Colonic mucosa (tissue), 4 donors: ENCODE data around the gene MAGI2. TPM values are rescaled to one million over a fixed set of nuclear protein-coding genes. Genes with fewer than 3 reads are reported as not detected.

Source experiments
- DNase-seq: peaks from one replicate; pipeline ENCODE4 v3.0.0-alpha.2; 2020
- H3K27ac ChIP-seq: fragments of 200-600 bp; one replicate; pipeline ENCODE4 v1.8.0; 2021
- H3K27me3 ChIP-seq: fragments of 200-600 bp; one replicate; pipeline ENCODE4 v1.8.0; 2021
- H3K36me3 ChIP-seq: fragments of 200-600 bp; one replicate; pipeline ENCODE4 v1.8.0; 2021
- H3K4me1 ChIP-seq: fragments of 200-600 bp; one replicate; pipeline ENCODE4 v1.8.0; 2021; ENCODE audit warnings: mild to moderate bottlenecking
- H3K4me3 ChIP-seq: fragments of 200-600 bp; one replicate; pipeline ENCODE4 v1.8.0; 2021
- H3K9ac ChIP-seq, 2 donors: one replicate each; pipeline ENCODE4 v1.7.0; 2013; ENCODE audit warnings: control low read depth in 2 of 2, low read depth in 2 of 2, low read length in 2 of 2
- H3K9me3 ChIP-seq: fragments of 200-600 bp; one replicate; pipeline ENCODE4 v1.8.0; 2021
- CTCF ChIP-seq: fragments of 200-600 bp; IDR thresholded peaks from one replicate; pipeline ENCODE4 v1.8.0; 2022; ENCODE audit warnings: antibody characterized with exemption, mild to moderate bottlenecking
- intact Hi-C: fragments of 100-400 bp; cut with DNase I; formaldehyde crosslinking; loops from one replicate; pipeline ENCODE4 v1.14.1; 2022
- total RNA-seq, 2 donors: library from RNA; stranded (reverse); fragmentation: NEBNext Ultra II Directional in 1 of 2; extraction: Animal tissue kit (Norgen Biotek cat#: 25700) in 1 of 2; gene quantifications; one replicate each; pipeline ENCODE4 v1.2.1, GENCODE V29; 2021
- donor health status: healthy.
- donor health status: DM: no; HTN: no; CAD: no.
- donor health status: DM: no; HTN: no; CAD: no.

The MAGI2 gene
- total RNA-seq, 2 donors from 2014 or later, result 1.1 to 2.4 TPM

- no peaks in the 10 kb centered on the region for H3K36me3 ChIP-seq
- no peak for DNase-seq
- H3K4me1 ChIP-seq, result no peaks in the 10 kb centered on the region
- H3K9me3 ChIP-seq, result no peaks in the 10 kb centered on the region
- no peaks in the 10 kb centered on the region for H3K27me3 ChIP-seq
- no peak overlapping the region for H3K9ac ChIP-seq
- intact Hi-C loops, result no loop called here
- no peak overlapping the region for H3K27ac ChIP-seq
- TF ChIP-seq CTCF, result no peak
- H3K4me3 ChIP-seq, result no peak overlapping the region
Measured at GRCh38 chr7:78673272-78673671, 780.2 kb downstream of the MAGI2 start.

GRCh38 chr7:78662939-78663338, 790.5 kb downstream of the MAGI2 start:
- TF ChIP-seq CTCF, result no peak
- Histone ChIP-seq H3K4me1 (no peaks in the 10 kb centered on the region), H3K9ac (no peak overlapping the region), H3K36me3 (no peaks in the 10 kb centered on the region), H3K4me3 (no peak overlapping the region), H3K27ac (no peak overlapping the region), H3K27me3 (no peaks in the 10 kb centered on the region), H3K9me3 (no peaks in the 10 kb centered on the region)
- no peak for DNase-seq
- intact Hi-C loops, result no loop called here

- no peaks in the 10 kb centered on the region for H3K4me1 ChIP-seq
- no peak for TF ChIP-seq CTCF
- no peak overlapping the region for H3K27ac ChIP-seq
- intact Hi-C loops, result no loop called here
- no peak for DNase-seq
- no peak overlapping the region for H3K9ac ChIP-seq
- no peak overlapping the region for H3K4me3 ChIP-seq
- H3K27me3 ChIP-seq, result no peaks in the 10 kb centered on the region
- H3K36me3 ChIP-seq, result no peaks in the 10 kb centered on the region
- no peaks in the 10 kb centered on the region for H3K9me3 ChIP-seq
Measured at GRCh38 chr7:78649976-78650375, 803.5 kb downstream of the MAGI2 start.

- Histone ChIP-seq H3K4me1 (no peaks in the 10 kb centered on the region), H3K9me3 (no peaks in the 10 kb centered on the region)
Measured at GRCh38 chr7:78649236-78649635, 804.2 kb downstream of the MAGI2 start.

GRCh38 chr7:78642751-78643150, 810.7 kb downstream of the MAGI2 start:
- H3K9me3 ChIP-seq, result no peaks in the 10 kb centered on the region
- H3K27ac ChIP-seq, result no peak overlapping the region
- no peak overlapping the region for H3K9ac ChIP-seq
- H3K36me3 ChIP-seq, result no peaks in the 10 kb centered on the region
- no peaks in the 10 kb centered on the region for H3K27me3 ChIP-seq
- DNase-seq, result no peak
- no peak overlapping the region for H3K4me3 ChIP-seq
- TF ChIP-seq CTCF, result no peak
- no peaks in the 10 kb centered on the region for H3K4me1 ChIP-seq
- intact Hi-C loops, result no loop called here

More at GRCh38 chr7:78649236-78649635, 804.2 kb downstream of the MAGI2 start:
- no peak for DNase-seq
- no peak overlapping the region for H3K4me3 ChIP-seq
- H3K27me3 ChIP-seq, result no peaks in the 10 kb centered on the region
- no peak overlapping the region for H3K27ac ChIP-seq
- intact Hi-C loops, result no loop called here
- H3K9ac ChIP-seq, result no peak overlapping the region
- TF ChIP-seq CTCF, result no peak
- no peaks in the 10 kb centered on the region for H3K36me3 ChIP-seq

- H3K9ac ChIP-seq, result no peak overlapping the region
Measured at GRCh38 chr7:78638364-78638763, 815.1 kb downstream of the MAGI2 start.

More at GRCh38 chr7:78638364-78638763, 815.1 kb downstream of the MAGI2 start:
- intact Hi-C loops, result no loop called here
- H3K36me3 ChIP-seq, result no peaks in the 10 kb centered on the region
- no peaks in the 10 kb centered on the region for H3K4me1 ChIP-seq
- no peaks in the 10 kb centered on the region for H3K9me3 ChIP-seq
- H3K27ac ChIP-seq, result no peak overlapping the region
- H3K27me3 ChIP-seq, result no peaks in the 10 kb centered on the region
- DNase-seq, result no peak
- TF ChIP-seq CTCF, result no peak
- H3K4me3 ChIP-seq, result no peak overlapping the region
